HAP-1 (cell line): Measurements from ENCODE around the gene KCNQ1OT1.
A peak's percentile ranks its signal among the peaks of the same experiment; 100 is the strongest.

ENCODE experiments used
- DNase-seq, 2 experiments: peaks; one replicate each; pipeline ENCODE4 v3.0.0-alpha.2; 2016 to 2020; ENCODE audit warnings: low spot score in 2 of 2
- H3K27me3 ChIP-seq: fragments of 250-450 bp; sonication (Bioruptor Pico); 2 replicates; pipeline ENCODE4 v1.5.1; 2020; ENCODE audit warnings: low read depth, mild to moderate bottlenecking, moderate library complexity
- H3K36me3 ChIP-seq: fragments of 250-450 bp; sonication (Bioruptor Pico); replicated peaks from 2 replicates; pipeline ENCODE4 v1.5.1; 2020; ENCODE audit warnings: mild to moderate bottlenecking
- H3K4me1 ChIP-seq: fragments of 250-450 bp; sonication (Bioruptor Pico); 2 replicates; pipeline ENCODE4 v1.5.1; 2020; ENCODE audit warnings: mild to moderate bottlenecking
- H3K4me3 ChIP-seq: fragments of 250-450 bp; sonication (Bioruptor Pico); 2 replicates; pipeline ENCODE4 v1.5.1; 2020; ENCODE audit warnings: mild to moderate bottlenecking, moderate library complexity
- H3K9me3 ChIP-seq: fragments of 250-450 bp; sonication (Bioruptor Pico); 2 replicates; pipeline ENCODE4 v1.5.1; 2020; ENCODE audit warnings: mild to moderate bottlenecking, moderate library complexity
- in situ Hi-C: fragments of 300-500 bp; cut with MboI; formaldehyde crosslinking; loops from 3 replicates; pipeline ENCODE4 v1.14.3; 2020; ENCODE audit warnings: low sequenced_read_pairs, inconsistent platforms, mixed read lengths

KCNQ1OT1 gene

DNA sequence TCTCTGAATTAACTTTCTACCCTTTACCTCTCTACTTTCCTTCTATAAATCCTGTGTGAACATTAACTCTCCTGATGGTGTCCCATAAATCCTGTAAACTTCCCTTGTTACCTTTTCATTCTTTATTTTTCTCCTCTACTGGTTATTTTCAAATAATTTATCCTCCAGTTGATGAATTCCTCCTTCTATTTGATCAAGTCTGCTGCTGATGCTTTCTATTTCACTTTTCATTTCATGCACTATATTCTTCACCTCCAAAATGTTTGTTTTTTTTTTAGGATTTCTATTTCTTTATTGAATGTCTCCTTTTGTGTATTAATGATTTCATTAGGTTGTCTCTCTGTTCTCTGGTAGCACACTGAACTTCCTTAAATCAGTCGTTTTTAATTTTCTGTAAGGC, 68.6 kb downstream of the KCNQ1OT1 start:
- DNase-seq: no peak
- Histone ChIP-seq H3K4me3 (no peak overlapping the region), H3K4me1 (no peaks in the 10 kb centered on the region), H3K36me3 (no peaks in the 10 kb centered on the region), H3K9me3 (no peaks in the 10 kb centered on the region), H3K27me3 (no peaks in the 10 kb centered on the region; the same call in 1 of the 2 replicates)
- in situ Hi-C loops: no loop called here

DNA sequence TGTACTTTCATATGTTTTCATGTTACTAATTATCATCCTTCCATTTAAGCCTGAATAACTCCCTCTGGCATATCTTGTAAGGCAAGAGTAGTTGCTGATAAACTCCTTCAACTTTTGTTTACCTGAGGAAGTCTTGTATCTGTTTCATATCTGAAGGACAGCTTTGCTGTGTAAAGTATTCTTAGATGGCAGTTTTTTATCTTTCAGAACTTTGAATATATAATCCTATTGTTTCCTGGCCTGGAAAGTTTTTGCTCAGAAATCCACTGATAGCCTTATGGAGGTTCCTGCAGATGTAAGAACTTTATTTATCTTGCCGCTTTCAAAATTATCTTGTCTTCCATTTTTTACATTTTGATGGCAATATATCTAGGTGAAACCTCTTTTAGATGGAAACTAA, 69.1 kb downstream of the KCNQ1OT1 start:
- Histone ChIP-seq H3K9me3 (no peaks in the 10 kb centered on the region), H3K27me3 (no peaks in the 10 kb centered on the region; the same call in 1 of the 2 replicates)
- in situ Hi-C loops: no loop called here

DNA sequence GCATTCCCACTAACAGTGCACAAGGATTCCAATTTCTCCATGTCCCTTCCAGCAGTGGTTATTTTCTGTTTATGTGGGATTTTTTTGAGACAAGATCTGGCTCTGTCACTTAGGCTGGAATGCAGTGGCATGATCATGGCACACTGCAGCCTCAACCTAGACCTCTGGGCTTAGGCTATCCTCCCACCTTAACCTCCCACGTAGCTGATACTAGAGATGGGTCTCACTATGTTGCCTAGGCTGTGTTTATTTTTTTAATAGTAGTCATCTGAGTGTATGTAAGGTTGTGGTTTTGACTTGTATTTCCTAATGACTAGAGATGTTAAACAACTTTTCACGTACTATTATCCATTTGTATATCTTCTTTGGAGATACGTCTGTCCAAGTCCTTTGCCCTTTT, 74.6 kb downstream of the KCNQ1OT1 start:
- in situ Hi-C loops: no loop called here
- H3K9me3 ChIP-seq: no peaks in the 10 kb centered on the region
- no peaks in the 10 kb centered on the region for H3K36me3 ChIP-seq
- H3K27me3 ChIP-seq: no peaks in the 10 kb centered on the region; the same call in none of the 2 replicates
- DNase-seq: no peak
- no peaks in the 10 kb centered on the region for H3K4me1 ChIP-seq
- no peak overlapping the region for H3K4me3 ChIP-seq

More for the DNA sequence above, 69.1 kb downstream of the KCNQ1OT1 start:
- Histone ChIP-seq H3K36me3 (no peaks in the 10 kb centered on the region), H3K4me3 (no peak overlapping the region), H3K4me1 (no peaks in the 10 kb centered on the region)
- no peak for DNase-seq

DNA sequence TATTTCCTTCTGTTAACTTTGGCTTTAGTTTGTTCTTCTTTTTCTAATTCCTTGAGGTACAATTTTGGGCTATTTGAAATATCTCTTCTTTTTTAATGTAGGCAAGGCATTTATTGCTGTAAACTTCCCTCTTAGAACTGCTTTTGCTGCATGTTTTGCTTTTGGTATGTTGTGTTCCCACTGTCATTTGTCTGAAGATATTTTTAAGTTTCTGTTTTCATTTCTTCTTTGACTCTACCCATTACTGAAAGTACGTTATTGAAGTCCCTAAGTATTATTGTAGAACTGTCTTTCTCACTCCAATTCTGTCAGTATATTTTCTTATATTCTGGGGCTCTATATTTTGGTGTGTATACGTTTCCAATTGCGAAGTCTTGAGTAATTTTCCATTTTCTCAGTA, 77.9 kb downstream of the KCNQ1OT1 start:
- Histone ChIP-seq H3K27me3 (no peaks in the 10 kb centered on the region; the same call in 1 of the 2 replicates), H3K4me1 (no peaks in the 10 kb centered on the region), H3K36me3 (no peaks in the 10 kb centered on the region), H3K4me3 (no peak overlapping the region), H3K9me3 (no peaks in the 10 kb centered on the region)
- DNase-seq: no peak
- in situ Hi-C loops: no loop called here

GRCh38 chr11:2612884-2613571, 86.8 kb downstream of the KCNQ1OT1 start:
- Histone ChIP-seq H3K4me3 (no peak overlapping the region), H3K27me3 (peaks cover 5% of the 10 kb centered on the region; the same call in 1 of the 2 replicates), H3K36me3 (no peaks in the 10 kb centered on the region), H3K4me1 (no peaks in the 10 kb centered on the region), H3K9me3 (no peaks in the 10 kb centered on the region)
- DNase-seq: no peak
- in situ Hi-C loops: loop anchor here (10.0 kb wide), 1 partner anchor 58 kb away; no protein-coding TSS in a partner anchor

GRCh38 chr11:2609345-2609744, 90.4 kb downstream of the KCNQ1OT1 start:
- Histone ChIP-seq H3K36me3 (no peaks in the 10 kb centered on the region), H3K9me3 (no peaks in the 10 kb centered on the region), H3K4me1 (no peaks in the 10 kb centered on the region), H3K27me3 (no peaks in the 10 kb centered on the region; the same call in 1 of the 2 replicates), H3K4me3 (no peak overlapping the region)
- no peak for DNase-seq
- in situ Hi-C loops: no loop called here

GRCh38 chr11:2599561-2600189, 100.1 kb downstream of the KCNQ1OT1 start:
- no peaks in the 10 kb centered on the region for H3K36me3 ChIP-seq
- no peak for DNase-seq
- H3K9me3 ChIP-seq: no peaks in the 10 kb centered on the region; the same call in 1 of the 2 replicates
- in situ Hi-C loops: no loop called here
- H3K4me1 ChIP-seq: no peaks in the 10 kb centered on the region
- no peak overlapping the region for H3K4me3 ChIP-seq
- no peaks in the 10 kb centered on the region; the same call in none of the 2 replicates for H3K27me3 ChIP-seq

DNA sequence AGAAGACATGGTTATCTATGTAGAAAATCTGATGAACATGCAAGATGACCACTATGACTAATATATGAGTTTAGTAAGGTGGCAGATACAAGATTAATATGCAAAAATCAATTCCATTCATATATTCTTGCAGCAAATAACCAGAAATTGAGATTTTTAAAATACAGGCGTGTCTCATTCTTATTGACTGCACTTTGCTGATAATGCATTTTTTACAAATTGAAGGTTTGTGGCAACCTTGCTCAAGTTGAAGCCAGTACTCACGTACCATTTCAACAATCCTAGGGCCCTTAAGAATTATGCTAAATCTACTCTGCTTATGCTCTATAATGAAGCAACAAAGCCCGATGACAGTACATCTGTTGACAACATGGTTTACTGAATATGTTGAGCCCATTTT, 104.6 kb downstream of the KCNQ1OT1 start:
- H3K36me3 ChIP-seq: no peaks in the 10 kb centered on the region
- in situ Hi-C loops: no loop called here
- H3K4me3 ChIP-seq: no peak overlapping the region
- no peak for DNase-seq
- no peaks in the 10 kb centered on the region; the same call in 1 of the 2 replicates for H3K9me3 ChIP-seq
- H3K27me3 ChIP-seq: no peaks in the 10 kb centered on the region; the same call in 1 of the 2 replicates
- no peaks in the 10 kb centered on the region for H3K4me1 ChIP-seq

GRCh38 chr11:2594267-2594666, 105.5 kb downstream of the KCNQ1OT1 start:
- no peaks in the 10 kb centered on the region for H3K4me1 ChIP-seq
- no peaks in the 10 kb centered on the region; the same call in 1 of the 2 replicates for H3K27me3 ChIP-seq
- no peak overlapping the region for H3K4me3 ChIP-seq
- no peak for DNase-seq
- H3K36me3 ChIP-seq: no peaks in the 10 kb centered on the region
- in situ Hi-C loops: no loop called here
- H3K9me3 ChIP-seq: no peaks in the 10 kb centered on the region; the same call in 1 of the 2 replicates

- H3K27me3 ChIP-seq: no peaks in the 10 kb centered on the region; the same call in 1 of the 2 replicates
- H3K4me1 ChIP-seq: no peaks in the 10 kb centered on the region
- H3K4me3 ChIP-seq: no peak overlapping the region
- peak in 1 of 2 experiments; percentile 4 for DNase-seq
- in situ Hi-C loops: no loop called here
- no peaks in the 10 kb centered on the region; the same call in 1 of the 2 replicates for H3K9me3 ChIP-seq
- no peaks in the 10 kb centered on the region for H3K36me3 ChIP-seq
Observed at GRCh38 chr11:2593393-2593950, 106.3 kb downstream of the KCNQ1OT1 start.

GRCh38 chr11:2592559-2593392, 107.0 kb downstream of the KCNQ1OT1 start:
- H3K36me3 ChIP-seq: no peaks in the 10 kb centered on the region
- H3K4me1 ChIP-seq: no peaks in the 10 kb centered on the region
- H3K4me3 ChIP-seq: no peak overlapping the region
- in situ Hi-C loops: no loop called here
- DNase-seq: no peak
- H3K9me3 ChIP-seq: no peaks in the 10 kb centered on the region; the same call in 1 of the 2 replicates
- no peaks in the 10 kb centered on the region; the same call in 1 of the 2 replicates for H3K27me3 ChIP-seq

DNA sequence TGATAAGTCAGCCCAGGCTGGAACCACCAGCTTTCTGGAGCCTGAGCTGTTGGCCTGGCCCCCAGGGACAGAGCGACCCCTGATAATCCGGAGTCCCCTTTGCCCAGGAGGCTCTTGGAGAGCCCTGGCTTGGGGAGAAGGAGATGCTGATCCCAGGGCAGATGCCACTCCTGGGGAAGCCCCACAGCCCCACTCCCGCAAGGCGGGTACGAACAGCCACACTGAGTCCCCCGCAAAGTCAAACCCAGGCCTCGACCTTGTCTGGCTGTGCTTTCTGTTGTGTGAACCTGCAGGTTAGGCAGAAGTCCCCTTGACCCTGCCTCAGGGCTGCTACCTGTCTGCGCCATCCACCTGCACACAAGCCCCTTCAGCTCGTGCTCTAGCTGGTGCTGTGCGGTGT, 108.0 kb downstream of the KCNQ1OT1 start:
- no peaks in the 10 kb centered on the region; the same call in 1 of the 2 replicates for H3K9me3 ChIP-seq
- H3K4me1 ChIP-seq: no peaks in the 10 kb centered on the region
- in situ Hi-C loops: no loop called here
- no peaks in the 10 kb centered on the region for H3K27me3 ChIP-seq
- no peak for DNase-seq
- H3K4me3 ChIP-seq: no peak overlapping the region
- H3K36me3 ChIP-seq: no peaks in the 10 kb centered on the region

DNA sequence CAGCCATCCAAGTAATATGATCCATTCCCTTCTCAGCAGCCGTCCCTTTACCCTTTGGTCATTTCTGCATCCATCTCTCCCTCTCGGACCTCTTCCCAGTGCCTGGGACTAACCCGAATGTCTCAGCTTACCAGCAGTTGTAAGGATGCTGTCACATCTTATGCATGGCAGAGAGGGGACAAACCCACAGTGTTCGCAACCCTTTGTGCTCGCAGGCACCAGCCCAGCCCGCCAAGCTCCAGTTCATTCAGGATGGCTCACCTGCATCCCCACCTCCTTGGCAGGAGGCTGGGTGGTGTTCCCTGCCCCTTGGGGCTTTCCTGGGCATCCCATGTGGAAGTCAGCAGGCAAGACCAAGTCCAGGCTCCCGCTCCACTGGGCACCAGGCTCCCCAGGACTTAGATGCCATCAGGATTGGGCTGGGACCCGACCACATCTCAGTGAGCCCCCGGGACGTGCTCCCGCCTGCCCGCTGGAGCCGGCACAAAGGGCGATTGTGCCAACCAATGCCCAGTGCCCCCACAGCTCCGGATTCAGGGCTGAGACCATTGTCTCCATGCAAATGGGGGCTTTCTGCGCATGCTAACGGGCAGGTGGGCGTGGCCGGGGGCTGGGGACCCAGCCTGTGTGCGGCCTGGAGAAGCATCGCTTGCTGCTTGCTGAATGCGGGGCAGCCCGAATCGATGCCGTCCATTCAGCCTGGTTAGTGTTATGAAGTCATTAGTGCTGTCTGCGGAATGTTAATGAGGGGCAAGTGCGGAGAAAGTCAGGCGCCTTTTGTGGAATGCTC, 108.6 kb downstream of the KCNQ1OT1 start:
- no peaks in the 10 kb centered on the region for H3K4me1 ChIP-seq
- no peak overlapping the region for H3K4me3 ChIP-seq
- in situ Hi-C loops: no loop called here
- no peaks in the 10 kb centered on the region for H3K36me3 ChIP-seq
- peak in 1 of 2 experiments; percentile 5 for DNase-seq
- H3K27me3 ChIP-seq: no peaks in the 10 kb centered on the region
- no peaks in the 10 kb centered on the region; the same call in 1 of the 2 replicates for H3K9me3 ChIP-seq
